GM21423 (cell line): Measurements from ENCODE around the gene EIF3K.
A peak's percentile ranks its signal among the peaks of the same experiment; 100 is the strongest.
"Not testable (repeated sequence)": the region's sequence is repeated elsewhere in the genome, so short reads cannot be mapped to it uniquely, and the experiment has no call there.

Source experiments
- ATAC-seq: cut with Tn5 transposase; IDR thresholded peaks from one replicate; pipeline ENCODE4 v1.9.1; 2021; ENCODE audit warnings: mild to moderate bottlenecking, moderate library complexity; ENCODE audit not compliant: unreplicated experiment

EIF3K gene, protein sequence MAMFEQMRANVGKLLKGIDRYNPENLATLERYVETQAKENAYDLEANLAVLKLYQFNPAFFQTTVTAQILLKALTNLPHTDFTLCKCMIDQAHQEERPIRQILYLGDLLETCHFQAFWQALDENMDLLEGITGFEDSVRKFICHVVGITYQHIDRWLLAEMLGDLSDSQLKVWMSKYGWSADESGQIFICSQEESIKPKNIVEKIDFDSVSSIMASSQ

DNA sequence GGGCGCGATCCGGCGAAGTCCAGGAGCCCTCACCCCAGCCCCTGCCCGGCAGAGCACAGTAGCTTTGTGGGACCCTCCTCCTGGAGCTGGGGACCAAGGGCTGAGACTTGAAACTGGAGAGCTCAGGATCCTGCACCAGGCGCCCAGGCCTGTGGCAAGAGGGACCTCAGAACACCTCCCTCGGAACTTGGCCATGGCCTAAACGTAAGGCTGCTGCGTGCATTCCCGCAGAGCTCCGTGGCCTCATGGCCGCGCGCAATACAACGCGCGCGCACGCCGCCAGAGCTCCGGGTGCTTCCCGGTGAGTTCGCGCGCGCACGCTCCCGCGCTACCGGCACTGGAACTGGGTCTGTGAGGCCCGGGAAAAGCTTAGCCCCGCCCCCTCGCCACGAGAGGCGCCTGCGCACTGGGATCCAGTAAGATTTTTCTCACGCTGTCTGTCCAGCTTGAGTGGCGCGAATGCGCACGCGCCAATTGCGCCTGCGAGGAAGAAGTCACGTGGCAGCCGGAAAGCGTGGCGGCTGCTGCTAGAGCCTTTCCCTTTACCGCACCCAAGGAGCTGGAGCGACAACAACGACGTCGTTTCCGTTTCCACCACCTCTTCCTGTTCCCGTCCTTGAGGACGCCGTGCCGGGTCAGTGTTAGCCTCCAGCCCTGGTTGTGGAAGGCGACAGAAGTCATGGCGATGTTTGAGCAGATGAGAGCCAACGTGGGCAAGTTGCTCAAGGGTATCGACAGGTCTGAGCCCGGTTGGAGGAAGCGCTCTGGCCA, at the start of gene EIF3K:
Gene EIF3K, plus strand, starts transcription at position 599 of the 771 bp plus-strand sequence. Its CDS starts 81 bp downstream, at position 680.
- peak; percentile 56 for ATAC-seq

DNA sequence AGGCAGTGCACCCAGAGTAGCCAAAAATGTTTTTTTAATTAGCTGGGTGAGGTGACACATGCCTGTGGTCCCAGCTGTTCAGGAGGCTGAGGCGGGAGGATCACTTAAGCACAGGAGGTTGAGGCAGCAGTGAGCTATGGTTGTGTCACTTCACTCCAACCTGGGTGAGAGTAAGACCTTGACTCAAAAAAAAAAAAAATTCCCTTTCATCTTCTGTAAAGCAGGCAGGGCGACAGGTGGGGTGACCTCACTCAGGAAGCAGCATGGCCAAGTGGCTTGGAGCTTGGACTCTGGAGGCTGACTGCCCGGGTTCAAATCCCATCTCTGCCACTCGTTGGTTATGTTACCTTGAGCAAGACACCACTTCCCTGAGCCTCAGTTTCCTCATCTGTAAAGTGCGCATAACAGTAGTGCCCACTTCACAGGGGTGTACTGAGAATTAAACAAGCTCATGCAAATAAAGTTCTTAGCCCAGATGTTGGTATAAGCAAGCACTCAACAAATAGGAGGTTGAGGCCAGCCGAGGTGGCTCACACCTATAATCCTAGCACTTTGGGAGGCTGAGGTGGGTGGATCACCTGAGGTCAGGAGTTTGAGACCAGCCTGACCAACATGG, 49.5 kb upstream of the EIF3K start:
- ATAC-seq, result no peak

- ATAC-seq, result no peak
Observed at GRCh38 chr19:38571682-38572081, 47.3 kb upstream of the EIF3K start.

GRCh38 chr19:38577826-38578225, 41.2 kb upstream of the EIF3K start:
- ATAC-seq, result no peak

DNA sequence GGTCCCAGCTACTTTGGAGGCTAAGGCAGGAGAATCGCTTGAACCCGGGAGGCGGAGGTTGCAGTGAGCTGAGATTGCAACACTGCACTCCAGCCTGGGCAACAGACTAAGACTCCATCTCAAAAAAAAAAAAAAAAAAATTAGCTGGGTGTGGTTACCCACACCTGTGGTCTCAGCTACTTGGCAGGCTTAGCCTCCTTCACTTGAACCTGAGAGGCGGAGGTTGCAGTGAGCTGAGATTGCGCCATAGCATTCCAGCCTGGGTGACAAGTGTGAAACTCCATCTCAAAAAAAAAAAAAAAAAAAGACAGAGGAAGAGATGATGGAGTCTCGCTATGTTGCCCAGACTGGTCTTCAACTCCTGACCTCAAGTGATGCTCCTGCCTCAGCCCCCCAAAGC, 39.7 kb upstream of the EIF3K start:
- not testable (repeated sequence) for ATAC-seq

GRCh38 chr19:38580080-38580479, 38.9 kb upstream of the EIF3K start:
- no peak for ATAC-seq

DNA sequence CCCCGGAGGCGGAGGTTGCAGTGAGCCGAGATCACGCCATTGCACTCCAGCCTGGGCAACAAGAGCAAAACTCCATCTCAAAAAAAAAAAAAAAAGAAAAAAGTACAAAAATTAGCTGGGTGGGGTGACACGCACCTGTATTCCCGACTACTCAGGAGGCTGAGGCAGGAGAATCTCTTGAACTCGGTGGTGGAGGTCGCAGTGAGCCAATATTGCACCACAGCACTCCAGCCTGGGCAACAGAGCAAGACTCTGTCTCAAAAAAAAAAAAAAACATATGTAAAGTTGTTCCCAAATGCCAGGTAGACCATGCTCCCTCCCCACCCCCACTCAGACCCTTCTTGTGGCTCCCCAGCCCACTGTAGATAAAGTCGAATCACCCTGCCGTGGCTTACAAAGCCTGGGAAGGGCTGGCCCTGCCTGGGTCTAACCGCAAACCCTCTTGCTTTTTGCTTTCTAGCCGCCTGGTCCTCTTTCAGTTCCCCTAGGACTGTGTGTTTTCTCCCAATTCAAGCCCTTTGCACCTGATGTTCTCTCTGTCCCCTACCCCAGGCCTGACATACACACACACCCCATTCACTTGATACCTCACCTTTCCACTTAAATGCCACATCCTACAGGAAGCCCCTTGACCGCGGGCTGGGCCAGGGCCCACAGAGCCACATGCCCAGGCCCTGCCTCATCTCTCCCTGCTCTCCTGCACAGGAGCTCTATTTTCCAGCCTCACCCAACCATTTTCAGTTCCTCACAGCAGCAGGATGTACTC, 35.6 kb upstream of the EIF3K start:
- ATAC-seq, result peak; percentile 66

GRCh38 chr19:38583985-38584305, 35.0 kb upstream of the EIF3K start:
- no peak for ATAC-seq

DNA sequence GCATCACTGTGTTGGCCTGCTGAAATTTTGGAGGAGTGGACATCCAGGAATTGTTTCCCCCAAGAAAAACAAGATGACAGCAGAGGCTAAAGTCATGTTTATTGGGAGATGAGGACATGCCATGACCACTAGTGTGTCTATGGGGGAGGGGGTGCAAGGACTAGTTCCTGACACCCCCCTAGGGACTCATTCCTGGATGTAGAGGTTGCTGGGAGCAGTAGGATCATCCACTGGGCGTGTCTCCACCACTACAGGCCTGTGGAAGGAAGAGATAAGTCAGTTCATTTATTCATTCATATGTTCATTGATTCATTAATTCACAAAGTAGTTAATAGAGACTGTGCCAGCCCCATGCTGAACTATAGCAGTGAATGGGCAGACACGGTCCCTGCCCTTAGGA, 31.4 kb upstream of the EIF3K start:
- ATAC-seq, result no peak

DNA sequence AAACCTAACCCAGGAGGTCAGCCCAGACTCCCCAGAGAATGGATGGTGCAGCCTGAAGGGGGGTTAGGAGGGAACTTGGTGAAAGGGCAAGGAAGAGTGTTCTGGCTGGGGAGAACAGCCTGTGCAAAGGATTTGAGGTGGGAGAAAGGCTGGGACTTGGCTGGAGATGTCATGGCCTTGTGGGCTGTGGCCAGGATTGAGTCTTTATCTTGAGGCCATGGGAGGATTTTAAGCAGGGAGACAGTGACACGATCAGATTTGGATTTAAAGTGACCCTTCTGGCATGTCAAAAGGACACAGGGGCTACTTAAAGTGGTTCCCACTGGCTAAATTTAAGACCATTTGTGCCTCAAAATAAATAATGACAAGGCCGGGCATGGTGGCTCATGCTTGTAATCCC, 30.9 kb upstream of the EIF3K start:
- ATAC-seq, result no peak

- no peak for ATAC-seq
Observed at GRCh38 chr19:38592940-38593339, 26.0 kb upstream of the EIF3K start.

DNA sequence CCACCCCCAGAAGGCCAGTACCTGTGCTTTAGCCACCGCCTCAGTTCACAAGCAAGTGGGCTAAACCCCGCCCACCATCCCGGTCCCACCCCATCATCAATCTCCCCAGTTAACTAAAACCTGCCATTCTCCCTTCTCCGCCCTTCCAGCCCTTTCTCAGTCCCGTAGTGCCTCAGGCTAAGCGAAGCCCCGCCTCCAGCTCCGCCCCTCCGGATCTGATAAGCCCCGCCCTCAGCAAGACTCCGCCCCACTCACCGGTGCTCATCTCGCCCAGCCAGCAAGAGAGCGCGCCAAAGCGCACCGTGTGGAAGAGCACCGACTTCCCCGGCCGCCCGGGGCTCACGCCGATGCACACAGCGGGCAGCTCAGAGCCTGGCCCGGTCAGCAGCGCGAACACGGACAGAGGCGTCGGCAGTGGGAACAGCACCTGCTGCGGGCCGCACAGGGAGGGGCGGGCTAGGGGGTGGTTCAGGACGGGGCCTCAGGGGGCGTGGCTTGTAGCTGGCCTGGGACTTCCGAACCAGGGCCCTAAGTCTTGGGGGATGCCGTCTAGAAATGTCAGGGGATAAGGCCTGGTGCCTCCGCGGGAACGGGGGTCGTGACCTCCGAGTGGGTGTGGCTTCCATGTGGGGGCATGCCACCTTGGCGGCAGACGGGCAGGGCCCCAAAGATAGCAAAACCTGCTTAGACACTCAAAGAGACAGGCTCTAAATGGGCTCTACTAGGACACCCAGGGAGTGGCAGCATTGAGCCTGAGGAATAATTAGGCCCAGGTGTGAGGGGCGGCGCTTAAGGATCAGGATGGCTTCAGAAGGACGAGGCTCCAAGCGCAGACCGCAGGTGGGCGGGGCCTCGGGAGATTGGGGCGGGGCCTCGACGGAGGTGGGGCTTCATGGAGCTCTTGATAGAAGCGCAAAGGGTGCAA, 22.7 kb upstream of the EIF3K start:
- ATAC-seq, result no peak

- no peak for ATAC-seq
Observed at GRCh38 chr19:38597075-38597474, 21.9 kb upstream of the EIF3K start.

- no peak for ATAC-seq
Observed at GRCh38 chr19:38599722-38600121, 19.3 kb upstream of the EIF3K start.

DNA sequence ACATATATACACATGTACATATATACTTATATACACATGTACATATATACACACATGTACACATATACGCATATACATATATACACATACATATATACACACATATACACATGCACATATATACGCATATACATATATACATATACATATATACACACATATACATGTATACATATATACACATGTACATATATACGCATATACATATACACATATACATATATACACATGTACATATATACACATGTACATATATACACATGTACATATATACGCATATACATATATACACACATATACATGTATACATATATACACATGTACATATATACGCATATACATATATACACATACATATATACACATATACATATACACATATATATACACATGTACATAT, 16.1 kb upstream of the EIF3K start:
- ATAC-seq, result not testable (repeated sequence)

DNA sequence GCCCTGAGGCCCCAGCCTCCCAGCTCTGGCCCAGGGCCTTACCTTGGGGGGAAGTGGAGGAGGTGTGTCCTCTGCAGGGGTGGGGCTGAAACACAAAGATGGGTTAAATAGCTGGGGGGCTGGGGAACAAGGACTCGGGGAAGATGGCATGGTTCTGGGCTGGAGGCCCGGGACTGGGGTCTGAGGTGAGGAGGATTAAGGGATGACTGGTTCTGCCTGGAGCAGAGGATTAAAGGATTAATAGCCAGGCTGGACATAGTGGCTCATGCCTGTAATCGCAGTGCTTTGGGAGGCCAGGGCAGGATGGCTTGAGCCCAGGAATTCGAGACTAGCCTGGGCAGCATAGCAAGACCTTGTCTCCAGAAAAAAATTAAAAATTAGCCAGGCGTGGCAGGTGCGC, 12.9 kb upstream of the EIF3K start:
- ATAC-seq, result no peak

DNA sequence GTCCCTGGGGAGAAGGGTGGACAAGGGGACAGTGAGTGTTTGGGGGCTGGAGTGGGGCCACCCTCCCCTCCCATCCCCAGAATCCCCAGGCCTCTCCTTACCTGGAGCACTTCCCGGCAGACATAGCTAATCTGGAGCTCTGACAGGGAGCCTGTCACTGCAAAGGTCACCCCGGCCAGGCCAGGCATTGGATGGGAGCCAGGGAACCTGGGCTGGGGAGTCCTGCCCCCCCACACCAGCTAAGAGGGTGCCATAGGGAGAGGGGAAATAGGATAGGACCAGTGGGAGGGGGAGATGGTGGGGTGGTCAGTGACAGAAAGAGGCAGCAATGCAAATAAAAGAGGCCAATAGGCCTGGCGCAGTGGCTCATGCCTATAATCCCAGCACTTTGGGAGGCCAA, 4.7 kb upstream of the EIF3K start:
- ATAC-seq, result no peak

DNA sequence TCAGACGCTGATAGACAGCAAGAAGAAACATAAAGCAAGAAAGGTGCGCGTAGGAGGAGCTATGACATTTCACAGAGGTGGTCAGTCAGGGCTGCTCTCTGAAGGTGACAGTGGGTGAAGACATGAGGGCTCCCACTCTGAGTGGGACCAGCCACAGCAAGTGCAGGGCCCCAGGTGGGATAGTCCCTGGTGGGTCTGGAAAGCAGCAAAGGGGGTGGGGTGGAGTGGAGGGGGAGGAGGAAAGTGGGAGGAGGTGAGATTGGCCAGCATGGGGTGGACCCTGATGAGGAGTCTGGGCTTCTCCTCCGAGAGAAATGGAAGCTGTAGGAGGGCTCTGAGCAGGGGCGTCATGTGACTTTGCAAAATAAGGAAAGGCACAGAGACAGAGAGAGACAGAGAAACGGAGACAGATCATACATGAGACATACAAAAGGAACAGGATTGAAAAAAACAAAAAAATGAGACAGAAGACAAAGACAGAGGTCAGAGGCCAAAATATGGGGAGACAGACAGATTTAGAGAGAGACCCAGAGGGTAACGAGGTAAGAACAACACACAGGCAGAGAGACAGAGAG, 3.9 kb upstream of the EIF3K start:
- ATAC-seq, result no peak

DNA sequence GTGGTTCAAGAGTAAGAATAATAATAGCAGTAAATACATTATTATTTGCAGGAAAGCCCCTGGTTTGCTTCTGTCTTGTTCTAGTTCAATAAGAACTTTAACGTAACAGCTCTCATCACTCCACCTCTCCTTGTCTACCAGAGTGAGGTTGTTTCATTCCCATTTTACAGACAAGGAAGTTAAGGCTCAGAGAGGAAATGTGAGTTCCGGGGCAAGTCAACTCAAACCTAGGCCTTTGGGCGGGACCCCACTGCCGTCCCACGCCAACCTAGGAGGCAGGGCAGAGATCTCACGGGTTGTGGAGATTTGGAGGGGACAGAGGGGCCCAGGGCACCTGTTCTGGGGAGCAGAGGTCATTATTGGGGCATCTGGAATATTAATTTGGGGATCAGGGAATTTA, 2.7 kb upstream of the EIF3K start:
- no peak for ATAC-seq

- no peak for ATAC-seq
Observed at GRCh38 chr19:38617283-38617763, 1.7 kb upstream of the EIF3K start.
